Pancreas (tissue), 10 donors: ENCODE data around the gene GASK1A. TPM values are rescaled to one million over a fixed set of nuclear protein-coding genes. Genes with fewer than 3 reads are reported as not detected.

Source experiments
- ATAC-seq, 4 donors: fragments of 200-7000 bp; cut with Tn5 transposase; one replicate each; pipeline versions ENCODE4 v1.8.0 to v1.9.1; 2020; ENCODE audit warnings: mild to moderate bottlenecking in 4 of 4, moderate library complexity in 4 of 4
- DNase-seq, 6 donors: peaks; one replicate each; pipeline ENCODE4 v3.0.0-alpha.2; 2020
- FAIRE-seq: peaks from 2 replicates; lab custom pipeline; 2012; peaks lifted over from hg19 to GRCh38; lab: Jason Lieb, UNC
- H3K27ac ChIP-seq, 4 donors: fragments of 200-600 bp; sonication (generic); 1 replicate in 3 of 4; 2 replicates in 1 of 4; pipeline versions ENCODE4 v1.5.0 to v1.8.0; 2020
- H3K27me3 ChIP-seq, 4 donors: fragments of 200-600 bp; one replicate each; pipeline ENCODE4 v1.8.0; 2021
- H3K36me3 ChIP-seq, 3 donors: fragments of 200-600 bp; sonication (generic) in 1 of 3; one replicate each; pipeline versions ENCODE4 v1.5.0 to v1.8.0; 2020 to 2021
- H3K4me1 ChIP-seq, 3 donors: fragments of 200-600 bp; one replicate each; pipeline ENCODE4 v1.8.0; 2021
- H3K4me3 ChIP-seq, 4 donors: fragments of 200-600 bp; sonication (generic) in 2 of 4; one replicate each; pipeline versions ENCODE4 v1.5.0 to v1.8.0; 2020 to 2021
- H3K9me3 ChIP-seq, 4 donors: fragments of 200-600 bp; one replicate each; pipeline ENCODE4 v1.8.0; 2021
- CTCF ChIP-seq, 4 donors: fragments of 200-600 bp; sonication (generic) in 3 of 4; IDR thresholded peaks; one replicate each; pipeline versions ENCODE4 v1.5.0 to v1.8.0; 2021; ENCODE audit warnings: antibody characterized with exemption in 4 of 4
- WGBS, 2 donors: extraction: QIAGEN DNeasy Blood & Tissue Kit; methylation state at CpG; one replicate each; pipeline ENCODE4 v1.1.7; 2013; 5-methylcytosine and 5-hydroxymethylcytosine counted together
- intact Hi-C, 3 donors: fragments of 100-400 bp; cut with DNase I; formaldehyde crosslinking; loops; one replicate each; pipeline versions ENCODE4 v1.11.1 to v1.14.2; 2022
- polyA plus RNA-seq, 2 donors: library from polyadenylated mRNA; stranded (reverse); fragments of 200-250 nt; gene quantifications; one replicate each; pipeline ENCODE4 v1.2.3, GENCODE V29; 2013
- total RNA-seq, 6 donors: library from RNA; stranded (reverse); fragmentation: NEBNext Ultra II Directional in 4 of 6; extraction: Animal tissue kit (Norgen Biotek cat#: 25700) in 4 of 6; gene quantifications; one replicate each; pipeline versions ENCODE4 v1.2.1 to v1.2.4, GENCODE V29; 2021 to 2023
- donor health status: healthy with polysubstance abuse.
- donor health status: DM: no; HTN: no; CAD: no; lungs with moderate emphysema.
- donor health status: DM: no; HTN: no; CAD: no.
- donor health status: control.
- donor health status: control.
- donor health status: Bipolar disorder and iron deficiency.
- donor health status: DM: yes; HTN: yes; CAD: no.
- donor health status: DM: no; HTN: no; CAD: no.
- donor health status: DM: no; HTN: no; CAD: no.
- donor health status: DM: yes; HTN: yes; CAD: no.

Gene GASK1A
- total RNA-seq, result 1 to 10 TPM; 1.2 to 5.8 (median 2.2) TPM
- polyA plus RNA-seq, result 1 to 10 TPM; 1.5 to 1.7 TPM

- WGBS, 2 donors, result 2 to 3% methylated on average over 79 to 80 of the region's 80 CpGs
- Histone ChIP-seq H3K36me3 (no peaks in the 10 kb centered on the region), H3K4me3 (peak within 1 kb of the TSS; percentile 34 to 55 (median 46)), H3K27ac (no peak within 1 kb of the TSS), H3K9me3 (no peaks in the 10 kb centered on the region), H3K4me1 (no peaks in the 10 kb centered on the region), H3K27me3 (no peaks in the 10 kb centered on the region)
- FAIRE-seq (no peak), DNase-seq (peak; percentile 41 to 81 (median 55)), ATAC-seq (peak; percentile 77 to 89 (median 86))
- intact Hi-C loops, result no loop called here
- TF ChIP-seq CTCF (IDR thresholded peaks at IDR 0.05), result no peak
These were observed at the start of gene GASK1A for GRCh38 chr3:42979044-42979972. GASK1A (plus strand) TSS chr3:42979311; CDS start chr3:42979643, 332 bp downstream.

GRCh38 chr3:42934111-42934510 is 45.0 kb upstream of the GASK1A start:
- Histone ChIP-seq H3K4me1 (no peaks in the 10 kb centered on the region), H3K9me3 (no peaks in the 10 kb centered on the region), H3K27me3 (no peaks in the 10 kb centered on the region), H3K36me3 (no peaks in the 10 kb centered on the region), H3K27ac (no peak overlapping the region), H3K4me3 (no peak overlapping the region)
- WGBS, 2 donors, result 78 to 82% methylated on average over 5 of the region's 5 CpGs
- DNase-seq, result no peak
- intact Hi-C loops, result no loop called here
- TF ChIP-seq CTCF (IDR thresholded peaks at IDR 0.05), result no peak
- no peak for FAIRE-seq
- no peak for ATAC-seq

- H3K27me3 ChIP-seq, result no peaks in the 10 kb centered on the region
- ATAC-seq, result no peak
- no peak for DNase-seq
- H3K4me3 ChIP-seq, result no peak overlapping the region
- FAIRE-seq, result no peak
- 49 to 51% methylated on average over 2 of the region's 2 CpGs for WGBS, 2 donors
- intact Hi-C loops, result no loop called here
- H3K4me1 ChIP-seq, result no peaks in the 10 kb centered on the region
- TF ChIP-seq CTCF (IDR thresholded peaks at IDR 0.05), result no peak
- H3K9me3 ChIP-seq, result no peaks in the 10 kb centered on the region
- H3K36me3 ChIP-seq, result no peaks in the 10 kb centered on the region
- H3K27ac ChIP-seq, result no peak overlapping the region
These were observed 44.2 kb upstream of the GASK1A start for GRCh38 chr3:42934910-42935309.

GRCh38 chr3:42935472-42935871 is 43.6 kb upstream of the GASK1A start:
- DNase-seq (no peak), FAIRE-seq (no peak), ATAC-seq (no peak)
- H3K27ac ChIP-seq, result no peak overlapping the region
- H3K9me3 ChIP-seq, result no peaks in the 10 kb centered on the region
- peak overlapping the region in 1 of 4 donors; percentile 40 for H3K4me3 ChIP-seq
- WGBS, 2 donors, result 87 to 92% methylated on average over 1 of the region's 1 CpG
- H3K36me3 ChIP-seq, result no peaks in the 10 kb centered on the region
- intact Hi-C loops, result no loop called here
- no peaks in the 10 kb centered on the region for H3K4me1 ChIP-seq
- TF ChIP-seq CTCF (IDR thresholded peaks at IDR 0.05), result no peak
- H3K27me3 ChIP-seq, result no peaks in the 10 kb centered on the region
